NCI-H2107 (cell line): ENCODE data around the gene SNX22.

Experiments
- DNase-seq: peaks from one replicate; lab custom pipeline; 2025; lab: John Stamatoyannopoulos, UW

Gene SNX22

GRCh38 chr15:64156652-64157331 is 5.3 kb downstream of the SNX22 start:
- DNase-seq, result no peak

GRCh38 chr15:64157599-64158125 is 6.1 kb downstream of the SNX22 start:
- no peak for DNase-seq

- DNase-seq, result no peak
Measured at GRCh38 chr15:64158363-64159134, 7.0 kb downstream of the SNX22 start.

- no peak for DNase-seq
Measured at GRCh38 chr15:64161688-64162477, 10.4 kb downstream of the SNX22 start.

GRCh38 chr15:64162478-64162868 is 10.9 kb downstream of the SNX22 start:
- no peak for DNase-seq

- DNase-seq, result peak; percentile 78
Measured at GRCh38 chr15:64162869-64163658, 11.5 kb downstream of the SNX22 start, which contains the start of gene PPIB. PPIB (minus strand) TSS chr15:64163022; CDS start chr15:64162986, 36 bp downstream.

- no peak for DNase-seq
Measured at GRCh38 chr15:64163659-64164362, 12.3 kb downstream of the SNX22 start.

- no peak for DNase-seq
Measured at GRCh38 chr15:64164436-64164835, 12.9 kb downstream of the SNX22 start.

GRCh38 chr15:64166102-64166890 is 14.8 kb downstream of the SNX22 start:
- no peak for DNase-seq

- DNase-seq, result no peak
Measured at GRCh38 chr15:64180235-64180824, 28.8 kb downstream of the SNX22 start.

GRCh38 chr15:64182859-64183370 is 31.4 kb downstream of the SNX22 start:
- no peak for DNase-seq

GRCh38 chr15:64185146-64185911 is 33.8 kb downstream of the SNX22 start:
- DNase-seq, result no peak

- DNase-seq, result no peak
Measured at GRCh38 chr15:64187396-64188191, 36.1 kb downstream of the SNX22 start.

- DNase-seq, result no peak
Measured at GRCh38 chr15:64191971-64192830, 40.7 kb downstream of the SNX22 start.

GRCh38 chr15:64193971-64194370 is 42.4 kb downstream of the SNX22 start:
- no peak for DNase-seq

- no peak for DNase-seq
Measured at GRCh38 chr15:64197425-64197824, 45.9 kb downstream of the SNX22 start.

- DNase-seq, result no peak
Measured at GRCh38 chr15:64205202-64205601, 53.7 kb downstream of the SNX22 start.
